Osteocyte (in vitro differentiated cells): ENCODE measurements around the gene STX18. TPM values are rescaled to one million over a fixed set of nuclear protein-coding genes. Genes with fewer than 3 reads are reported as not detected.

Experiments
- DNase-seq: peaks from one replicate; pipeline ENCODE4 v3.0.0; 2021; ENCODE audit warnings: mixed read lengths; ENCODE audit not compliant: unreplicated experiment; ENCODE audit errors: extremely low spot score
- H3K27ac Mint-ChIP-seq: one replicate; pipeline ENCODE4 v1.8.0; 2021; ENCODE audit warnings: mild to moderate bottlenecking, mixed read lengths; ENCODE audit not compliant: unreplicated experiment
- H3K27me3 Mint-ChIP-seq: one replicate; pipeline ENCODE4 v1.8.0; 2021; ENCODE audit warnings: mixed read lengths; ENCODE audit not compliant: unreplicated experiment
- H3K36me3 Mint-ChIP-seq: one replicate; pipeline ENCODE4 v1.8.0; 2021; ENCODE audit warnings: mixed read lengths; ENCODE audit not compliant: unreplicated experiment
- H3K4me1 Mint-ChIP-seq: one replicate; pipeline ENCODE4 v1.8.0; 2021; ENCODE audit warnings: mixed read lengths; ENCODE audit not compliant: unreplicated experiment
- H3K4me3 Mint-ChIP-seq: one replicate; pipeline ENCODE4 v1.8.0; 2021; ENCODE audit warnings: mild to moderate bottlenecking, moderate library complexity, mixed read lengths; ENCODE audit not compliant: unreplicated experiment
- H3K9me3 Mint-ChIP-seq: one replicate; pipeline ENCODE4 v1.8.0; 2021; ENCODE audit warnings: mixed read lengths; ENCODE audit not compliant: unreplicated experiment
- total RNA-seq: library from RNA; stranded (reverse); gene quantifications from 2 replicates; pipeline ENCODE4 v1.2.1, GENCODE V29; 2021
- TF ChIP-seq, protein P1 (sequence below): fragments of 200-600 bp; sonication (generic); IDR thresholded peaks from 2 replicates; pipeline ENCODE4 v1.5.0; 2021; ENCODE audit warnings: antibody characterized with exemption, mild to moderate bottlenecking, moderate library complexity

The STX18 gene
- total RNA-seq, 1 donor from 2014 or later: 26.7 TPM

DNA sequence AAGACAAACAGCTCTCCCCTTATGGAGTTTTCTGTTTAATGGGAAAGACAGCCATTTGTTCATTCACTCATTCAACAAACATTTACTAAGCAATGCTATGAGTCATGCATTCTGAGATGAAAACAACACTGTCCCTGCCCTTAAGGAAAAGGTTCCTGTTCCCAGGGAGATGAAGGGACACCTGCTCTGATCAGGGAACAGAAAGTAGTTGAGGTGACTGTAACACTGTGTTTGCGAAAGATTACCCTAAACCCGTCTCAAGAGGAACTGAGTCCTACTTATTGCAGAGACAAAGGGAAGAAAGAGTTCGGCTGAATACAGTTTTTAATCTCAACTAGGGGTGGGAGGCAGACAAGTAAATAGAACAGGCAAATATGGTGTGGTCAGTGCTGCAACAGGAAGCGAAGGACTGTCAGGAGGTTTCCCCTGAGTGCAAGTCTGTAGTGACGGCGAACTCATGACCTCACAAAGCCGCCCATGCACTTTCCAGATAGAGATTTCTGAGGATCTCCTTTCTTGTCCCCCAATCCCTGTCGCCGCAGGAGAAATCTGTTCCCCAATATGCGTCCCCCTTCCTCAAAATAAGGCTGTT, 712 bp downstream of the STX18 start:
- H3K9me3 Mint-ChIP-seq: no peaks in the 10 kb centered on the region
- DNase-seq: no peak
- peak overlapping the region; percentile 92 for H3K4me3 Mint-ChIP-seq
- H3K36me3 Mint-ChIP-seq: no peaks in the 10 kb centered on the region
- H3K4me1 Mint-ChIP-seq: peaks cover 34% of the 10 kb centered on the region
- peak overlapping the region; percentile 89 for H3K27ac Mint-ChIP-seq
- no peaks in the 10 kb centered on the region for H3K27me3 Mint-ChIP-seq
- TF ChIP-seq, protein P1, sequence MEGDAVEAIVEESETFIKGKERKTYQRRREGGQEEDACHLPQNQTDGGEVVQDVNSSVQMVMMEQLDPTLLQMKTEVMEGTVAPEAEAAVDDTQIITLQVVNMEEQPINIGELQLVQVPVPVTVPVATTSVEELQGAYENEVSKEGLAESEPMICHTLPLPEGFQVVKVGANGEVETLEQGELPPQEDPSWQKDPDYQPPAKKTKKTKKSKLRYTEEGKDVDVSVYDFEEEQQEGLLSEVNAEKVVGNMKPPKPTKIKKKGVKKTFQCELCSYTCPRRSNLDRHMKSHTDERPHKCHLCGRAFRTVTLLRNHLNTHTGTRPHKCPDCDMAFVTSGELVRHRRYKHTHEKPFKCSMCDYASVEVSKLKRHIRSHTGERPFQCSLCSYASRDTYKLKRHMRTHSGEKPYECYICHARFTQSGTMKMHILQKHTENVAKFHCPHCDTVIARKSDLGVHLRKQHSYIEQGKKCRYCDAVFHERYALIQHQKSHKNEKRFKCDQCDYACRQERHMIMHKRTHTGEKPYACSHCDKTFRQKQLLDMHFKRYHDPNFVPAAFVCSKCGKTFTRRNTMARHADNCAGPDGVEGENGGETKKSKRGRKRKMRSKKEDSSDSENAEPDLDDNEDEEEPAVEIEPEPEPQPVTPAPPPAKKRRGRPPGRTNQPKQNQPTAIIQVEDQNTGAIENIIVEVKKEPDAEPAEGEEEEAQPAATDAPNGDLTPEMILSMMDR: no peak

DNA sequence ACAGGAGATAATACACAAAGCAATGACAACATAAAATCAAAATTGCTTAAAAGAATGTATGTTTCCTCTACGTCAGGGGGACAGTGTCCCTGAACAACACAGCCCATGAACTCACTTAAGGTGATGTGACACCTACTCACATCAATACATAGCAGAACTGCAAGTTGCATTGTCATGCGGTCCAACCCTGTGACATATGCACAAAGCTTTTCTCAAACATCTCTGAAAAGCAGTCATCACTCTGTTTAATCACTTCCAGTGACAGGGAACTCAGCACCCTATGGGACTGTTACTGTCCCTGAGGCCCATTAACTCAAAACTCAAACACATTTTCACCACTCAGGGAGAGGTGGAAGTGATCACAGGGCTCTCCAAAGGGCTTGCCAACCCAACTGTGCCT, 2.4 kb downstream of the STX18 start:
- no peaks in the 10 kb centered on the region for H3K9me3 Mint-ChIP-seq
- no peak overlapping the region for H3K4me3 Mint-ChIP-seq
- no peaks in the 10 kb centered on the region for H3K27me3 Mint-ChIP-seq
- H3K4me1 Mint-ChIP-seq: peaks cover 34% of the 10 kb centered on the region
- no peak overlapping the region for H3K27ac Mint-ChIP-seq
- DNase-seq: no peak
- H3K36me3 Mint-ChIP-seq: no peaks in the 10 kb centered on the region
- TF ChIP-seq, protein P1: no peak

DNA sequence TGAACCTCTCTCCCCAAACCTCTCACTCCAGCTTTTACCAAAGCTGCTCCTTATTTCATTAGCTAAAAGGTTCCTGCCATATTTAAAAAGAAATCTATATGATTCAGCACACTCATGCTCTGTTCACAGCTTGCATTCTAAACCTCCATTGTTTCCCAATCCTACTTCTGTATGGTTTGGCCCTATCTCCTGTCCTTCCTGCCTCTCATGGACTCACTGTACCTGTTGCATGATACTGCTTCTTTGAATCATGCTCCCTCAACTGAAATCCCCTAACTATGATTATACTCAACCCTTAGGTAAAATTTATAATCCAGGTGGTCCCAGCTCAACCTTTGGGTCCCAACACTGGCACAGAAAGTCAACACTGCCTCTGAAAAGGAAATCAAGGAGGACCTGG, 6.3 kb downstream of the STX18 start:
- no peak overlapping the region for H3K4me3 Mint-ChIP-seq
- H3K27me3 Mint-ChIP-seq: no peaks in the 10 kb centered on the region
- no peak for DNase-seq
- no peak overlapping the region for H3K27ac Mint-ChIP-seq
- H3K36me3 Mint-ChIP-seq: peaks cover 7% of the 10 kb centered on the region
- peaks cover 13% of the 10 kb centered on the region for H3K4me1 Mint-ChIP-seq
- TF ChIP-seq, protein P1: no peak
- H3K9me3 Mint-ChIP-seq: no peaks in the 10 kb centered on the region

DNA sequence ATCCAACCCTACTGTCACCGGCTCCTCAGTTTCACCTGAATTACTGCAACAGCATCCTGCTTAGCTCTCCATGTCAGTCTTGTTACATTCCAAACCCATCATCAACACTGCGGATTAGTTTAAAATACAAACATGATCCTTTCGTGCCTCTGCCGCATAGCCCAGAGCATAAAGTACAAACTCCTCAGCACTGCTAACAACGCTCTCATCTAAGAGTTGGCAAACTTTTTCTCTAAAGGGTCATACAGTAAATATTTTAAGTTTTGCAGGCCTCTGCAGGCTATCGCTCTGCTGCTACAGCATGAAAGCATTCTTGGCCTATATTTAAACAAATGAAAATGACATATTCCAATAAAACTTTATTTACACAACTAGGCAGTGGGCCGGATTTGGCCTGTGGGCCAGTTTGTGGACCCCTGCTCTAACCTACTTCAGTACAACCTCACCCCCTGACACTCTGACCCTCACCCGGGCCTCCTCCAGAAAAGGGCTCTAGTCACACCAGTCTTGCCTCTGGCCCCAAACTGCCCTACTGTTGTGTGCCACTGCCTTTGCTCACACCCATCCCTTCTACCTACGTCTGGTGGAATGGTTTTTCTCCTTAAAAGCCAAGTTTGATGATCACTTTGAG, 7.2 kb downstream of the STX18 start:
- TF ChIP-seq, protein P1: no peak
- peaks cover 4% of the 10 kb centered on the region for H3K4me1 Mint-ChIP-seq
- H3K27ac Mint-ChIP-seq: no peak overlapping the region
- no peaks in the 10 kb centered on the region for H3K9me3 Mint-ChIP-seq
- no peaks in the 10 kb centered on the region for H3K27me3 Mint-ChIP-seq
- no peak for DNase-seq
- H3K4me3 Mint-ChIP-seq: no peak overlapping the region
- H3K36me3 Mint-ChIP-seq: peaks cover 7% of the 10 kb centered on the region

DNA sequence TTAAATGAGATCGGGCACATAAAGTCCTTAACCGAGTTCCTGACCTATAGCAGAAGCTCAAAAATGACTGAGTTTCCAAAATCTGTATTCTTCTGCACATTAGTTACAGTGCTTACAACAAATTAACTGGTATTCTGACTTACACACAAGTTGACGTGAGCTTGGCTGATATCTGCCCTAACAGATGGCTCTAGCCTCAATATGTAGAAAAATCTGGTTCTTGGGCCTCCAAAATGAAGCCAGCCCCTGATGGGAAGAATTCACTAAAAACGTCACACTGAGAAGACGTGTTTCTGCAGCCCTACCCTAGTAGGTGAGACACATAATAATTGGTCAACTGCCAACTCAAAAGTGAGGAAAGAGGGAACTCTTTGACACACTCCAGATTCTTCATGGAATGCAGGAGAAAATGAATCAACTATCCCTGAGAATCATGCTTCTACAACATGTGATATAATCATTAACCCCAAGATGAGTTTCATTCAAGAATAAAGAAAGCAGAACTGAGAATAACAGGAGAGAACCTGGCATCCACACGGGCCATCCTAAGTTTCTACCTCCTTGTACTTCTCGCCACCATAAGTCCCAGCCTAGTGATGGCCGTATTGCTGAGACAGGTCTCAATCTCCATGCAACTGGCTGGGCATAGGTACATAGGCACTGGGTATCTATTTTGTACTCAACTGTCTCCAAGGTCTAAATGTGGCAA, 8.2 kb downstream of the STX18 start:
- DNase-seq: no peak
- Mint-ChIP-seq H3K4me1 (no peaks in the 10 kb centered on the region), H3K9me3 (no peaks in the 10 kb centered on the region), H3K27me3 (no peaks in the 10 kb centered on the region), H3K4me3 (no peak overlapping the region), H3K36me3 (peaks cover 7% of the 10 kb centered on the region), H3K27ac (no peak overlapping the region)
- TF ChIP-seq, protein P1: no peak
